Measurements from ENCODE around the gene SSTR5.

DNA sequence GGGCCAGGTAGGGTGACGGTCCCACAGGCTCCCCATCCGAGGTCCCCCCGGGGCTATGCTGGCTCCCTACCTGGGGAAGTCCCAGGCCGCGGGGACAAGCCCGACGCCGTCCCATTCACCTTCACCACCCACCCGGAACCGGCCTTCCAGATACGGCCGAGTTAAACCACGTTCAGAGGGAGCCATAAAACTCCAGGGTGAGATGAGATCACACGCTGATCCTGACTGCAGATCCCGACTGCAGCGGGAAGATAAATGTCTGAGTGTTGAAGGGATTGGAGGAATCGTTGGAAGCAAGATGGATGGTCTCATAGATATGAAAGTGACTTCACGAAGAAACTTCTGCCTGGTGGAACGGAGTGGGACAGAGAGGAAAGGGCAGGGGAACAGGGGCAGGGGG lies 37.1 kb downstream of the SSTR5 start:
- TF ChIP-seq, protein P1, sequence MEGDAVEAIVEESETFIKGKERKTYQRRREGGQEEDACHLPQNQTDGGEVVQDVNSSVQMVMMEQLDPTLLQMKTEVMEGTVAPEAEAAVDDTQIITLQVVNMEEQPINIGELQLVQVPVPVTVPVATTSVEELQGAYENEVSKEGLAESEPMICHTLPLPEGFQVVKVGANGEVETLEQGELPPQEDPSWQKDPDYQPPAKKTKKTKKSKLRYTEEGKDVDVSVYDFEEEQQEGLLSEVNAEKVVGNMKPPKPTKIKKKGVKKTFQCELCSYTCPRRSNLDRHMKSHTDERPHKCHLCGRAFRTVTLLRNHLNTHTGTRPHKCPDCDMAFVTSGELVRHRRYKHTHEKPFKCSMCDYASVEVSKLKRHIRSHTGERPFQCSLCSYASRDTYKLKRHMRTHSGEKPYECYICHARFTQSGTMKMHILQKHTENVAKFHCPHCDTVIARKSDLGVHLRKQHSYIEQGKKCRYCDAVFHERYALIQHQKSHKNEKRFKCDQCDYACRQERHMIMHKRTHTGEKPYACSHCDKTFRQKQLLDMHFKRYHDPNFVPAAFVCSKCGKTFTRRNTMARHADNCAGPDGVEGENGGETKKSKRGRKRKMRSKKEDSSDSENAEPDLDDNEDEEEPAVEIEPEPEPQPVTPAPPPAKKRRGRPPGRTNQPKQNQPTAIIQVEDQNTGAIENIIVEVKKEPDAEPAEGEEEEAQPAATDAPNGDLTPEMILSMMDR (IDR thresholded peaks at IDR 0.05) = no peak
- no peak for TF ChIP-seq POLR2A (IDR thresholded peaks at IDR 0.05)

Measured in heart left ventricle (tissue), 13 donors.